ENCODE results near the gene OXTR.

Gene OXTR

DNA sequence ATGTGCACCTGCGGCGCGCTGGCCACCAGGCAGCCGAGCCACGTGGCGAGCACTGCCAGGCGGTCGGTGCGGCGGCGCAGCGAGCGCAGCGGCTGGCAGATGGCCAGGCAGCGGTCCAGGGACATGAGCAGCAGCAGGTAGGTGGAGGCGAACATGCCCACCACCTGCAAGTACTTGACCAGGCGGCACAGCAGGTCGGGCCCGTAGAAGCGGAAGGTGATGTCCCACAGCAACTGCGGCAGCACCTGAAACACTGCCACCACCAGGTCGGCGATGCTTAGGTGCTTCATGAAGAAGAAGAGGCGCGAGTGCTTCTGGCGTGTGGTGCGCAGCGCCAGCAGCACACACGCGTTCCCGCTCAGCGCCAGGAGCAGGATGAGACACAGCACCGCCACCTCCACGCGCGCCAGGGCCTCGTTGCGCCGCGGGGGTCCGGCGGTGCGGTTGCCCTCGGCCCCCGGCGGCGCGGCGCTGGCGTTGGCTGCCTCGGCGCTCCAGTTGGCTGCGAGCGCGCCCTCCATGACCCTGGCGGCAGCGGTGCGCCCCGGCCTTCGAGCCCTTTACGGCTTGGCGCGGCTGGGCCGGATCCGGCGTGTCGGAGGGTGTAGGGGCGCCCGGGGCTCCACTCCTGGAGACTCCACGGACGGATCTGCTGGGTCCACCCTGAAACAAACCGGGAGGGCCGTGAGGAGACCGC, 1.6 kb downstream of the OXTR start:
- peak in 1 of 2 donors; percentile 17 for DNase-seq (ENCODE audit: extremely low read depth in 1 of 2, low read depth in 1 of 2)

GRCh38 chr3:8767256-8767666, 2.2 kb downstream of the OXTR start:
- DNase-seq (ENCODE audit: extremely low read depth in 1 of 2, low read depth in 1 of 2): no peak

DNA sequence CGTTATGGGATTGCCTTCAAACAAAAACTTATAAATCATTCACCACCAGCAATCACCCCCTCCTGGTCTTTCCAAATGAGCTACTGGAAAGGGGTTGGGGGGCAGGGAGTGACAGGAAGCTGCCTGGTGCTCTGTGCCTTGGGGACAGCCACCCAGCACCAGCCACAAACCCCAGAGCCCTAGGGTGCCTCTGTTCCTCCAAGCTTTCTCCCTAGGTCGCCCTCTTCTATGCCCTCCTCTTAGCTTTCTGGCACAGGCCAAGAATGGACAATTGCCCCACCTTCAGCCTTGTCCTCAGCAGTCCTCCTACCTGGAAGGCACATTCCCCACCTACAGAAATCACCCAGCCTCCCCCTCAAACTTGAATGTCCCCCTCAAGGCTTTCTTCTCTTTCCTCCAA, 3.3 kb downstream of the OXTR start:
- DNase-seq (ENCODE audit: extremely low read depth in 1 of 2, low read depth in 1 of 2): no peak

DNA sequence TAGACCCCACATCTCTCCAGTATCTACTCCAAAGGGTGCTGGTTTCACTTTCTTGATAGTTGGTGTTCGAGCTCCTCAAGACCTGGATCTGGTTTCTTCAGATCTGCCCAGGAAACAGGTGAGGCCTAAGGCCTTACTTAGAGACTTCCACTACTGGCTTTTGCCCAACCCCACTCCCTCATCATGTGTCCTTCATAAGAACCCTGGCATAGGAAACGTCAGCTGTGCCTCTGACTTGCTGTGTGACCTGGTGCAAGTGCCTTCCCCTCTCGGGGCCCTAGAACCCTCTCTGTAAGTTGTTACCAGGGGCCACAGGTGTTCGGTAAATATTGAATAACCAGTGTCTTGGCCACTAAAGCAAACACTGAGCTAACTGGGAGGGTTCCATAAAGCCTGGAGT, 3.9 kb downstream of the OXTR start:
- DNase-seq (ENCODE audit: extremely low read depth in 1 of 2, low read depth in 1 of 2): no peak

GRCh38 chr3:8764528-8764927, 4.9 kb downstream of the OXTR start:
- DNase-seq (ENCODE audit: extremely low read depth in 1 of 2, low read depth in 1 of 2): no peak

DNA sequence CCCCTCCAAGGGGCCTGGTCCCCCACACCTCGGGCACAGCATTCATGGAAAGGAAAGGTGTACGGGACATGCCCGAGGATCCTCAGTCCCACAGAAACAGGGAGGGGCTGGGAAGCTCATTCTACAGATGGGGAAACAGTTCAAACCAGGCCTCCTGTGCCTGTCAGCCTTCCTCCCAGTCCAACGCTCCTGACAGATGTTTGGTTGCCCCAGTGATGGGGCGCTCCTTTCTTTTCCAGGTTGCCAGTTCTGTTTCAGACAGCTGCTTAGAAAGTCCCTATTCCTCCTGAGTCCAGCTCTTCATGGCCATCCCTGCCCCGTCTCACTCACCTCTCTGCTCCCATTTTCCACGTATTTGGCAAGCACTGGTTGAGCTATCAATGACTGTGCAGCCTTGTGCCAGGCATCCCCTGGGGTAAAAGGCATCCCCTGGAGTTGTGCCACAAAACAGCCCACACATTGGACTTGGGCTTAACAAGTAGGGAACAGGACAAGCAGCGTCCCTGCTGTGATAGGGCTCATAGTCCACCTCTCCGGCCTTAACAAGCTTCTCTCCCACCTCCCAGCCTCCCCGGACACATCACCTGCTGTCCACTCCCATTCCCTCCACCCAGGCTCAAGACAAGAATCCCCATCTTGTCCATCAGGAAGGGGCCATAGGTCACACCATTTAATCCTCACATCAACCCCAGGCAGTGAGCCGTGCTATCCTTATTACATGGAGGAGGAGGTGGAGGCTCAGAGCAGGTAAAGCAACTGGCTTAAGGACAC, 6.6 kb downstream of the OXTR start:
- no peak for DNase-seq (ENCODE audit: extremely low read depth in 1 of 2, low read depth in 1 of 2)

- DNase-seq (ENCODE audit: extremely low read depth in 1 of 2, low read depth in 1 of 2): no peak
These were observed 7.5 kb downstream of the OXTR start for GRCh38 chr3:8761866-8762265.

DNA sequence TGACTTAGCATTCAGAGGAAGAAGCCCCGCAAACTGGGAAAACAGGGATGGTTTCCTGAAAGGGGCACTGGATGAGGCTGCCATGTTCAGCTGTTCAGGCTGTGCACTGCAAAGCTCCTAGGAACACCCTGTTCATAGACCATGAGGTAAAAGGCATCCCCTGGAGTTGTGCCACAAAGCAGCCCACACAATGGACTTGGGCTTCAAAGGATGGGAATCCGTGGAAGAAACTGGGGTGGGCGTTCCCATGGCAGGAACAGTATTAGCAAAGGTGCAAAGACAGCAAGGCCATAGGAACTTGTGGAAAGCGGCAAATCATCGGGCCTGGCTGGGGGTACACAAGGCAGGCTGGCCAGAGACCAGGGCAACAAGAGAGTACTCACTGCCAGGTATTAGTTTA, 8.9 kb downstream of the OXTR start:
- DNase-seq (ENCODE audit: extremely low read depth in 1 of 2, low read depth in 1 of 2): no peak

DNA sequence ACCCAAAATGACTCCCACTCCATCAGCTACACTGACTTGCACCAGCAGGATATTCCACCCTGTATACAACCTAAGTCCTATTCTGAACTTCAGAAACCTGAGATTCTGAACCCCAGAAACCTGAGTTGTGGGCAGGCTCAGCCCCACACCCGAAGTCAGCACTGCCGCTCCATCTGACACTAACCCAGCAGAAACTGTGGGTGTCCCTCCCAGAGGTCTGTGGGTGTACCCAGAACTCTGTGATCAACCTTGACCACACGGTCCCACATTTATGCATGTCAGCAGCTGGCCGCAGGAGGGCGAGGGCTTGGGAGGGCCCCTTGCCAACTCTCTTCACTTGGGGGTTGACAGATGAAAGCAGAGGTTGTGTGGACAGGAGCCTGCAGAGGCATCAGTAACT, 9.3 kb downstream of the OXTR start:
- DNase-seq (ENCODE audit: extremely low read depth in 1 of 2, low read depth in 1 of 2): no peak

DNA sequence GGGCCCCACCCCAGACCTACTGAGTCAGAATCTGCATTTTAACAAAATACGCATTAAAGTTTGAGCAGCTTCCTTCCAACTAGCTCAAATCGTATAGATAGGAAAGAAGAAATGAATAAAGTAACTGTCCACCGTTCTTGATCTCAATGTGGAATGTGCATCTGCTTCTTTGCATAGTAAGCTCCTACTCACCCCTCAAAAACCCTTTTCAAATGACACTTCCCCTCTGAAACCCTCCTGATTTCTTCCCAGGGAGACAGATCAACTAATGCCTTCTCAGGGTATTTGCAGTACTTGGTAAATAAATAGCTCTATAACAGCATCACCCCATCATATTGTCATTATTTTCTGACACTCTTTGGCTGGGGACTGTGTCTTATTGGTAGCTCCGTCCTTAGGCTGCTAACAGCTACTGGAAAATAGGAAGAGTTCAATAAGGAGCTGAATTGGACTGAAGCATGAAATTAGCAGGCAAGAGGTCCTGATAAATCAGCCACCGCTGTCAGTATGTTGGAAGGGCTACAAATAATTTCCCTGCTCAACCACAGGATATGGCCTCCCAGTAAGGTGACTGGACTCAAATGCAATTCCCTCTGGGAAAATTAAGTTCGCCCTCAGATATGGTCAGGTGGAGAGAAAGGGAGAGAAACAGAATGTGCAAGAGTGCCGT, 10.2 kb downstream of the OXTR start:
- DNase-seq (ENCODE audit: extremely low read depth in 1 of 2, low read depth in 1 of 2): no peak

- DNase-seq (ENCODE audit: extremely low read depth in 1 of 2, low read depth in 1 of 2): no peak
These were observed 11.6 kb downstream of the OXTR start for GRCh38 chr3:8757551-8758518.

- DNase-seq (ENCODE audit: extremely low read depth in 1 of 2, low read depth in 1 of 2): no peak
These were observed 12.7 kb downstream of the OXTR start for GRCh38 chr3:8756671-8757070.

DNA sequence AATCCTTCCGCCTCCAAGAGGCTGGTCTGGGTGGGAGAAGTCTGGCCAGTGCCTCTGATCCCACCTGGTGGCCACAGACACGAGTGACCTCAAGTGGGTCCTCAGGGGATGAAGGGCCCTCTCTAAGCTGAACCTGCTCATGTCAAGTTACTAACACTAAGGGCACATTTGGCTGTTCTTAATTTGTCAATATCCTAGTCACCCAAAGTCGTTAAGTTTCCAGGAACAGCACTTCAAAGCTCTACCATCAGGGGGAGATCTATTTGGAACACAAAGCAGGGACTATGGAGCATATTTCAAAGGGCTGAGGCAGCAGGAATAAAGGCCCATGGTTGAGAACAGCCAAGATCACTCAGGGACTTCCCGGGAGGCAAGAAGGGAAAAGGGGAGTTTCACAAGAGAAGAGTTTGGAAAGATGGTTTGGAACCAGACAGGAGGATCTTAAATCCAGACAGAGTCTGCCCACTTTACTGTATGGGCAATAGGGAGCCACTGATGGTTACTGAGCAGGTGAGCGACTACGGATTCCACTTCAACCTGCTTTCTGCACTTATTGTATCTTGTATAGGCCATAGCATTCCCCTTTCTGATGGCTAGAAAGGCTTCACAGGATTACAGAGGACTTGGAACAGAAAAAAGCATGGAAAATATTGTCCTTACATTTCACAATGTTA, 13.7 kb downstream of the OXTR start:
- DNase-seq (ENCODE audit: extremely low read depth in 1 of 2, low read depth in 1 of 2): no peak

DNA sequence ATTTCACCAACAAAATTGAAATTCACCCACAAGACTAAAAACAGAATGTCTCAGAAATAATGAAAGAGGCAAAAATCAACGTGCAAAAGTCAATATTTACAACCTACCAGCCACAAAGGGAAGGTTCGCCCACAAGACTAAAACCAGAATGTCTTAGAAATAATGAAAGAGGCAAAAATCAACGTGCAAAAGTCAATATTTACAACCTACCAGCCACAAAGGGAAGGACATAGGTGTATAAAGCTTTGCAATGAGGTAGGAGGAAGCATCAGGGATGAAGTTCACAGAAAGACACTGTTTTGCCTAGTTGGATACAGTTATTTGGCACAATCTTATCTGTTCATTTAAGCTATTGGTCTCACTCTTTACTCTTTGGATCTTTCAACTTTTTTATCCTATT, 14.3 kb downstream of the OXTR start:
- no peak for DNase-seq (ENCODE audit: extremely low read depth in 1 of 2, low read depth in 1 of 2)

DNA sequence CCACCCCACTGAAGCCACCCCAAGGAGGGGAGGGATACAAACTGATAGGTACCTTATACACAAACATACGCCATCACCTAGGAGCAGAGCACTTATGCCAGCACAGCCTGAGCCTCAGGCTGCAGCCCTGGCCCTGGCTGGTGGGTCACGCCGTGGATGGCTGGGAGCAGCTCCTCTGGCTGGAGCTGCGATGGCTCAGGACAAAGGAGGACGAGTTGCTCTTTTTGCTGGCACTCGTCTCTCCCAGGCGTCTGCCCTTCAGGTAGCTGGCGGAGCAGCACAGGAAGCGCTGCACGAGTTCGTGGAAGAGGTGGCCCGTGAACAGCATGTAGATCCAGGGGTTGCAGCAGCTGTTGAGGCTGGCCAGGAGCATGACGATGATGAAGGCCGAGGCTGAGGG, 16.6 kb downstream of the OXTR start:
- no peak for DNase-seq (ENCODE audit: extremely low read depth in 1 of 2, low read depth in 1 of 2)

DNA sequence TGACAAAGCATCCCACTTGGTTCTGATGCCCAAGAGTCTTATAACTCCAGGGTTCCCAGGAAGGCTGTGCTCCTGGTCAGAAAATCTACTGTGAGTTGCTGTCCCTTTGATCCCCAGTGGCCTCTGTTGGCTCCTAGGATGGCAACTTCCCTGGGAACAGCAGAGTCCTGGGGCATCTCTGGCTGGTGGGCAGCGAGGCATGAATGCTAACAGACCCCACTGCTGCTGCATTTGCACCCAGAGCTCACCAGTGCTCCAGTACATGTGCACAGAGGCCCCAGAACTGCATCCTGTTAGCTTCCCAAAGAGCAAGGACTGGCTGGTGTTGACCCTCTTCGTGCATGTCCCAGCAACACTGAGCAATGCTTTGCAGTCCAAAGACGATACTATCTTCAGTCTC, 20.1 kb downstream of the OXTR start:
- DNase-seq (ENCODE audit: extremely low read depth in 1 of 2, low read depth in 1 of 2): no peak

DNA sequence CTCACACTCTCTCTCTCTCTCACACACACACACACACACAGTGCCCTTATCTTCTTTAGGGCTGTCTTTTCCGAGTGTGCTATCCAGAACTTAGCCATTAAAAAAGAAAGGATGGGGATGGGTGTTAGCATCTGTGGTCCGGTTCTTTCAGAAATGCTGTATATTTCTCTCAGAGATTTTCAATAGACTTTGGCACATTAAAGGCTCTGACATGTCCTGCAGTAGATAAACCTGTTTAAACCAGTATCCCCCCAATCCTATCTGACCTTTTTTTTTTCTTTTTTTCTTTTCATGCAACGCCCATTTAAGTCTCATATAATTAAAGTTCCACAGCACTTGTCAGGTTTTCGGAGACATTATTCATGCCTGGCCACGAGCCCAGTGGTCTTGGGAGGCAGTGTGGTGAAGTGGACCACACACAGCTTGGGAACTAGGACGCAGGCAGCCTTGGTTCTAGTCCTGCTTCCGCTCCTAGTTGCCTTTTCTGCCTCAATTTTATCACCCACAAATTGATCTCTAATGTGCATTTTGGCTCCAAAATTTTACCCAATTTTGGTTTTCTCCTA, 22.6 kb downstream of the OXTR start:
- DNase-seq (ENCODE audit: extremely low read depth in 1 of 2, low read depth in 1 of 2): no peak

DNA sequence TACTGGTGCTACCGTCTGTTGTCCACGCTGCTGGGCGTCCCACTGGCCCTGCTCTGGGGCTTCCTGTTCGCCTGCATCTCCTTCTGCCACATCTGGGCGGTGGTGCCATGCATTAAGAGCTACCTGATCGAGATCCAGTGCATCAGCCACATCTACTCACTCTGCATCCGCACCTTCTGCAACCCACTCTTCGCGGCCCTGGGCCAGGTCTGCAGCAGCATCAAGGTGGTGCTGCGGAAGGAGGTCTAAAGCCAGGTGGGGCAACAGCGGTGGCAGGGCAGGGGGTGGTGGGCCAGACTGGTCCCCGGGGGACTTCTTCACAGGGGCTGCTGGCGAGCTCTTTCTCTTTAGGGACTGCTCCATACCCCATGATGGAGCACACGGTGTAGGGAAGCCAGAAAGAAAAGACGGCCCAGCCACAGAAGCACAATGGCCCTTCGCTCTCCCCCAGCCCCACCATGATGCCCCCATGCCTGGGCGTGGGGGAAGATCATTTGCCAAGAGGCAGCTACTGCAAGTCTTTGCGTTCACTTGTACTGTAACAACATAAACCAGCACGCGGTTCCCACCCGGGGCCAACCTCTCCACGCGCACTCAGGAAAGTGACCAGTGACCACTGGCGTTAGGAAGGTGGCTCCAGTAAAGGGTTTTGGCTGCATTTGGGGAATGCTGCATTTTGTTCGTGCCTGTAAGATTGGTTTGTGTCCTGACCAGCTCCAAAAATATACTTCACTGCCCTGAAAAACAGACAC, 23.6 kb downstream of the OXTR start:
- no peak for DNase-seq (ENCODE audit: extremely low read depth in 1 of 2, low read depth in 1 of 2)

- no peak for DNase-seq (ENCODE audit: extremely low read depth in 1 of 2, low read depth in 1 of 2)
These were observed 25.5 kb downstream of the OXTR start for GRCh38 chr3:8743911-8744310.
